Pulmonary artery endothelial cell (primary cell): Measurements from ENCODE around the gene SULF2. TPM values are rescaled to one million over a fixed set of nuclear protein-coding genes. Genes with fewer than 3 reads are reported as not detected.

ENCODE experiments used
- DNase-seq: peaks from one replicate; pipeline ENCODE4 v3.0.0-alpha.2; 2011; ENCODE audit warnings: low read depth, low spot score
- total RNA-seq: library from RNA; depleted of rRNA; stranded (reverse); fragments of >200 nt; gene quantifications from 2 replicates; pipeline ENCODE4 v1.2.3, GENCODE V29; 2014

The SULF2 gene
- total RNA-seq, 1 donor from 2014 or later, result 64.6 TPM

DNA sequence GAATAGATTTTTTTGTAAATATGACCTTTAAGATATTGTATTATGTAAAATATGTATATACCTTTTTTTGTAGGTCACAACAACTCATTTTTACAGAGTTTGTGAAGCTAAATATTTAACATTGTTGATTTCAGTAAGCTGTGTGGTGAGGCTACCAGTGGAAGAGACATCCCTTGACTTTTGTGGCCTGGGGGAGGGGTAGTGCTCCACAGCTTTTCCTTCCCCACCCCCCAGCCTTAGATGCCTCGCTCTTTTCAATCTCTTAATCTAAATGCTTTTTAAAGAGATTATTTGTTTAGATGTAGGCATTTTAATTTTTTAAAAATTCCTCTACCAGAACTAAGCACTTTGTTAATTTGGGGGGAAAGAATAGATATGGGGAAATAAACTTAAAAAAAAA is 130.9 kb downstream of the SULF2 start:
- DNase-seq, result no peak

- no peak for DNase-seq
Observed at GRCh38 chr20:47653869-47654268, 131.4 kb downstream of the SULF2 start.

GRCh38 chr20:47652794-47653193 is 132.5 kb downstream of the SULF2 start:
- no peak for DNase-seq

- DNase-seq, result no peak
Observed at GRCh38 chr20:47652301-47652700, 133.0 kb downstream of the SULF2 start.

- DNase-seq, result no peak
Observed at GRCh38 chr20:47648943-47649342, 136.3 kb downstream of the SULF2 start.

DNA sequence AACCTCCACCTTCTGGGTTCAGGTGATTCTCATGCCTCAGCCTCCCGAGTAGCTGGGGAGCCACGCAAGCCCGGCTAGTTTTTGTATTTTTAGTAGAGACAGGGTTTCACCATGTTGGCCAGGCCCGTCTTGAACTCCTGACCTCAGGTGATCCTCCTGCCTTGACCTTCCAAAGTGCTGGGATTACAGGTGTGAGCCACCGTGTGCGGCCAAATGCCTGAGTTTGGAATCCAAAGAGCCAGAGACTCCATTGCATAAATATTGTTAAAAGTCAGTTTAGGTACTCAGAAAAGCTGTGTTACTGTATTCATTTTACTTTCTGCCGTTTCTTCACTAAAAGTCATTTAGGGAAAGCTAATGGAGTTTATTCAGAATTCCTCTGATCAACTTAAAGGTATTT is 137.3 kb downstream of the SULF2 start:
- DNase-seq, result no peak

- DNase-seq, result no peak
Observed at GRCh38 chr20:47645632-47646031, 139.6 kb downstream of the SULF2 start.

DNA sequence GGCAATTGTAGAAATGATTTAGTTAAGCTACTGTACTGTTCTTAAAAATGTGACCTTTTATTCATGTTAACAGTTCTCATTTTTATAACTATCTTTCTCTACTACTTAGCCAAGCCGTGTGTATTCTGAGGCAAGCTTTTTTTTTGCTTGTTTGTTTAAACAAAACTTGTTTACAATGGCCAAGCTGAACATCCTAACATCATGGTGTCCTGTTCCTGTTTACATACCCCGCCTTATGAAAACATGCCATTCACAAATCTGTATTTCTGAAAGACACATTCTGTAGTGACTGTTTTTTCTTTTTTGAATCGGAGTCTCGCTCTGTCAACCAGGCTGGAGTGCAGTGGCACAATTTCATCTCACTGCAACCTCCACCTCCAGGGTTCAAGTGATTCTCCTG is 142.7 kb downstream of the SULF2 start:
- DNase-seq, result no peak

- no peak for DNase-seq
Observed at GRCh38 chr20:47642118-47642517, 143.2 kb downstream of the SULF2 start.

GRCh38 chr20:47638851-47639250 is 146.4 kb downstream of the SULF2 start:
- DNase-seq, result no peak

GRCh38 chr20:47635256-47635655 is 150.0 kb downstream of the SULF2 start:
- no peak for DNase-seq

DNA sequence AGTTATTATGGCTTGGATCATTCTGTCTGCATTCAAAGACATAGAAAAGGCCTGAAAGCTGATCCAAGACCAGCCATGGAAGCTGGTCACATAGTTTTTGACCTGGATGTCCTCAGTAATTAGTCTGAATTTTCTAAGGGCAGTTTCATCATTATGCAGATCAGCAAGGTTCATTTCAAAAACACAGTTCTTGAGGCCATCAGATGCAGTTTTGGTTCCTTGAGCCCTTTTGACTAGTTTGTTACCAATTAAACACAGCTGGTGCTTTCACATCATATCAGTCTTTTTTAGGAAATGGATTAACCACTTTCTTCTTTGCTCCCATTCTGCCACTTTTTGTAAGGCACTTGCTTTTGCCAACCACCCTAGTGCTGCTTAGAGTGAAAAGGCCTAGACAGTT is 154.2 kb downstream of the SULF2 start:
- no peak for DNase-seq

DNA sequence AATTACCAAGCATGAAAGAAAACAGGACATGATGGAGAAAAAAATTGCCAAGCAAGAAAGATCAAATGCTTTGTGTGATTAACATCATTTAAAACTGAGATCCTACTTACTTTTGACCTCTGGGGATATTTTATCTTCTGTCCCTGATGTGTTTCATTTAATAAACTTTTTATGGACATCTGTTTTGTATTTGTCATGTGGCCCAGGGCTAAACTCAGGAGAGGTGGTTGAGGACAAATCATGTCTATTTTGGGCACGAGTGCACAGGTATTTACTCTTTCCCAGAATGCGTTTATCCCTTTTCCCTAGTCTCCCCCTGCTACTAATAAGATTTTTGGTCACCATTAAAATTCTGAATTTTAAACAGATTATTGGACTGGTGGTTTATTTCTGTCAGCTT is 155.4 kb downstream of the SULF2 start:
- no peak for DNase-seq

- no peak for DNase-seq
Observed at GRCh38 chr20:47627540-47627939, 157.7 kb downstream of the SULF2 start.

DNA sequence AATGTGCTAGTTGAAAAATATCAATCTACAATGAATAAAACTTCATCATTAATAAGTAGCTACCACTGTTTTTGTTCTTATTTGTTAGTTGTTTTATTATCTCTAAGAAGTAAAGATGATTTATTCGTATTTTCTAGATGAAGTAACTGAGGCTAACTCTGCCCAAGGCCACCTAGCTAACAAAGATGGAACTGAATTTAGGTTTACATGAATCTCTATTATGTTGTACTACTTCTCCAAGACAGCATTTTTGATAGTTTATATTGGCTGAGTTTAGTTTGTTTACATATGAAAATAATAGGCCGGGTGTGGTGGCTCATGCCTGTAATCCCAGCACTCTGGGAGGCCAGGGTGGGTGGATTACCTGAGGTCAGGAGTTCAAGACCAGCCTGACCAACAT is 162.1 kb downstream of the SULF2 start:
- no peak for DNase-seq

DNA sequence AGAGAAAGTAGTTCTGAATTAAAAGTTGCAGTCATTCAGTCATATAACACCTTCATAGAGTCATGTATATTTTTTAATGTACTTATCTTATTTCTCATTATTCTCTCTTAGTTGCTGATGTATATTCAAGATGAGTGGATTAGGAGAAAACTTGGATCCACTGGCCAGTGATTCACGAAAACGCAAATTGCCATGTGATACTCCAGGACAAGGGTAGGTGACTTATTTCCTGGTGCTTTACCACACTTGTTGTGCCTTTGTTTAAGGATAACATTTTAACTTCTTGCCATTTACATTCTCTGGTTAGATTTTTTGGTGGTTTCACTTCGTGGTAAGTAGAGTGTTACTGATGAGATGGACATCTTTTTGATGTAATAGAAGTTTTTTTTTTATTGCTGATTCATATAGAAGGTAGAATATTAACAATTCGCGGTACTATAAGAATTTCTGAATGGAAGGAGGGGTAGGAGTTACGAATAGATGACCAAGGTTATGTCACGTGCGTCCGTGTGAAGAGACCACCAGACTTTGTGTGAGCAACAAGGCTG is 163.1 kb downstream of the SULF2 start:
- no peak for DNase-seq

DNA sequence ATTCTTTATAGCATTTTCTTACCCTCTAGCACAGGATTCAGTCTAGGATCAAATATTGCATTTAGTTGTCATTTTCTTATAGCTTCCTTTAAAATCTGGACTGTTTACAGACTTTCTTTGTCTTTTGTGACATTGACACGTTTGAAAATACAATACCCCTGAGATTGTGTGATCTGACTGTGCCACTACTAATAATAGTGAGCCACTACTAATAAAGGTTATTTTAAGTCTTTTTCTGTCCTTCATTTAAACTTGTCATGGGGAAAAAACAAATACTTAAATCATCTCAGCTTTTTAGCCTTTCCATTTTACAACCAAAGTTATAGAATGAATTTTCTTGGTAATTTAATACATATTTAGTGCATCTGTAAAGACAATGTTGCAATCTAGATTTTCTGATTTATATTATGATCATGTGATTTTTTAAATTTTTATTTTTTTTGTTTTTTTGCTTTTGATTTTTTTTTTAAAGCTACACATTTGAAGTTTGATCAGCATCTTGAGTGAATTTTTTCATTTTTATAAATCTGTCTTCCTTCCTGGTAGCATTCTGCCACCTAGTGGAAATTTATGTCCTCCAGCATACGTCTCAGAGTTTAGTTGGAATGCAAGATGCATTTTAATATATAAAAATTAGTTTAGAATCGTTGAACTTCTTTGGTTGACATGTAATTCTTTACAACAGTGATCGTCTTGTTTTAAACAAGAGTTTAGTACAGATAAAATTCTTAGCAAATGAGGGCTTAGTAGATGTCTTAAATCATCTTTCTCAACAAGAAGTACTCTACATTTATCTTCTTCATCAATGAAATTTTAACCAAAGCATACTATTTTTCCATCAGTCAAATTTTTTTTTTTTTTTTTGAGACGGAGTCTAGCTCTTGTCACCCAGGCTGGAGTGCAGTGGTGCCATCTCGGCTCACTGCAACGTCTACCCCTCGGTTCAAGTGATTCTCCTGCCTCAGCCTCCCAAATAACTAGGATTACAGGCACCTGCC is 164.2 kb downstream of the SULF2 start:
- peak; percentile 44 for DNase-seq

- DNase-seq, result no peak
Observed at GRCh38 chr20:47618479-47618878, 166.8 kb downstream of the SULF2 start.

DNA sequence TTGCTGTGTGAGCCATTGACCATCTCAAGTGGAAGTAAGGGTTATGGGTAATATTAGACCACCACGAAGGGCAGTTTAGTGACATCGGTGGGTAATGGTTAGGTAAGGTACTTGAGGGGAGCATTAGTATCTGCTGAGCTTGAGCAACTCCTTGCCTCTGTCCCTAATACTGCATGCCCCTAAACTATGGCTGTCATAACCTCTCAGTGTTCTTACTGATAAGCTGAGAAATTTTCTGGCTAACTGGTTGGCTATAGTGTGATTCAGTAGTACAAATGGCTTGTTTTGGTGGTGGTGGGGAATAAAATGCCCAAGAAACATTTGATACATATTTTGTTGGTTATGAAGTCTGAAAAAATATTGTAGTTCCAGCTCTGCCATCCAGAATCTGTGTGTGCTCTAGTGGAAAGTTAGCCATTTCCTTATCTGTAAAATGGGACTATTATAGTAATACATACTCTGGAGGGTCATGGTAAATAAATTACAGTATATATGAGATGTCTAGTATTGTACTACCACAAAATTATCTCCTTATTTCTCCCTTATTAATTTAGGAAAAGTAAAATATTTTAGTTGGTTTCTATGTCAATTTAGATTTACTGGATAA is 170.5 kb downstream of the SULF2 start:
- no peak for DNase-seq

- DNase-seq, result no peak
Observed at GRCh38 chr20:47612670-47613069, 172.6 kb downstream of the SULF2 start.

DNA sequence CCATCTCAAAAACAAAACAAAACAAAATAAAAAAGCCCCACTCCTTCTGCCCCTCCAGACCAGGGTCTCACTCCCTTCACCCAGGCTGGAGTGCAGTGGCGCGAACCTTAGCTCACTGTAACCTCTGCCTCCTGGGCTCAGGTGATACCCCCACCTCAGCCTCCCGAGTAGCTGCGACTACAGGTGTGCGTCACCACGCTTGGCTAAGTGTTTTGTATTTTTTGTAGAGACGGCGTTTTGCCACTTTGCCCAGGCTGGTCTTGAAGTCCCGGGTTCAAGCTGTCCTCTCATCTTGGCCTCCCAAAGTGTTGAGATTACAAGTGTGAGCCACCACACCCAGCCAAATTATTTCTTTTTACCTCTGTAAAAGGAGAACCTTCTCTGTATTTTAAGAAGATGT is 173.5 kb downstream of the SULF2 start:
- no peak for DNase-seq

DNA sequence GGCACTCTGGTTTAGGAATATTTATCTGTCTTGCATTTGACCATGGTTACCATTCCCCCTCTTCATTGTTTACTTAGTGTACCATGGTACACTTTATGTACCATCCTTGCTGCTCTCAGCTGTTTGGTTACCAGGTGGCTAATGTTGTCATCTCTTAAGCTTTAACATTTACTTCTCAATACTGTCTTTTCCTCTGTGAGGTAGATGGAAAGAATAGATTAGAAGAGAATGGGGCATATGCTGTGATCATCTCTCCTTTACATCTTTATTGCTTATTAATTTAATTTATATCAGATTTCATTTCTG is 174.4 kb downstream of the SULF2 start:
- DNase-seq, result no peak
